Neural cell (in vitro differentiated cells): Measurements from ENCODE around the gene LY6G6C. TPM values are rescaled to one million over a fixed set of nuclear protein-coding genes. Genes with fewer than 3 reads are reported as not detected.

Experiments used
- H2AFZ ChIP-seq: fragments of 200-600, 300-800 bp; sonication (generic), shearing (Covaris generic); 2 replicates; pipeline ENCODE4 v1.6.0; 2014; ENCODE audit warnings: low read depth, mild to moderate bottlenecking, antibody characterized with exemption, low read length, moderate library complexity
- H3F3A ChIP-seq: fragments of 200-600 bp; shearing (Covaris generic); 2 replicates; pipeline ENCODE4 v1.6.1; 2016; ENCODE audit warnings: mild to moderate bottlenecking, moderate library complexity, mixed read lengths, antibody characterized with exemption, low read length; ENCODE audit not compliant: insufficient read depth, poor library complexity, severe bottlenecking
- H3K27ac ChIP-seq: fragments of 200-600, 300-800 bp; sonication (generic), shearing (Covaris generic); 2 replicates; pipeline ENCODE4 v1.5.1; 2014; ENCODE audit warnings: mild to moderate bottlenecking, low read length, moderate library complexity
- H3K27me3 ChIP-seq: fragments of 300-800, 200-600 bp; sonication (generic), shearing (Covaris generic); 2 replicates; pipeline ENCODE4 v1.6.0; 2014; ENCODE audit warnings: mild to moderate bottlenecking, low read depth, low read length, moderate library complexity; ENCODE audit not compliant: insufficient read depth
- H3K36me3 ChIP-seq: fragments of 300-800, 200-600 bp; sonication (generic), shearing (Covaris generic); 2 replicates; pipeline ENCODE4 v1.5.1; 2014; ENCODE audit warnings: mild to moderate bottlenecking, antibody characterized with exemption, low read length, moderate library complexity; ENCODE audit not compliant: insufficient read depth
- H3K4me2 ChIP-seq: fragments of 300-800, 200-600 bp; sonication (generic), shearing (Covaris generic); 2 replicates; pipeline ENCODE4 v1.6.0; 2014; ENCODE audit warnings: mild to moderate bottlenecking, low read length
- H3K4me3 ChIP-seq: fragments of 300-800, 200-600 bp; sonication (generic), shearing (Covaris generic); 2 replicates; pipeline ENCODE4 v1.5.1; 2014; ENCODE audit warnings: mild to moderate bottlenecking, low read length, moderate library complexity
- H3K79me2 ChIP-seq: fragments of 200-600 bp; shearing (Covaris generic); replicated peaks from 2 replicates; pipeline ENCODE4 v1.6.0; 2014; ENCODE audit warnings: mild to moderate bottlenecking, low read length, moderate library complexity; ENCODE audit not compliant: insufficient read depth
- H3K9ac ChIP-seq: fragments of 300-800, 200-600 bp; sonication (generic), shearing (Covaris generic); 2 replicates; pipeline ENCODE4 v1.6.1; 2016; ENCODE audit warnings: mild to moderate bottlenecking, low read length, mixed read lengths
- H3K9me2 ChIP-seq: fragments of 200-600 bp; shearing (Covaris generic); 2 replicates; pipeline ENCODE4 v1.6.1; 2016; ENCODE audit warnings: mild to moderate bottlenecking, low read length, mixed read lengths; ENCODE audit not compliant: insufficient read depth
- H3K9me3 ChIP-seq: fragments of 200-600, 300-800 bp; sonication (generic), shearing (Covaris generic); 2 replicates; pipeline ENCODE4 v1.6.1; 2016; ENCODE audit warnings: mild to moderate bottlenecking, mixed run types, low read length, moderate library complexity, mixed read lengths
- H4K20me1 ChIP-seq: fragments of 200-600 bp; shearing (Covaris generic); 2 replicates; pipeline ENCODE4 v1.6.1; 2016; ENCODE audit warnings: mild to moderate bottlenecking, mixed run types; ENCODE audit not compliant: insufficient read depth
- EP300 ChIP-seq: fragments of 450-650 bp; conservative IDR thresholded peaks from 2 replicates; pipeline ENCODE4 v1.6.1; 2014; ENCODE audit warnings: antibody characterized with exemption, mild to moderate bottlenecking, moderate library complexity; ENCODE audit not compliant: poor library complexity, severe bottlenecking
- EZH2 ChIP-seq: fragments of 200-600, 300-800 bp; shearing (Covaris generic), sonication (generic); IDR thresholded peaks from 2 replicates; pipeline ENCODE4 v1.6.1; 2014; ENCODE audit warnings: antibody characterized with exemption, low read length, borderline replicate concordance, mild to moderate bottlenecking; ENCODE audit not compliant: insufficient read depth, poor library complexity, severe bottlenecking
- MXI1 ChIP-seq: fragments of 450-650 bp; conservative IDR thresholded peaks from 2 replicates; pipeline ENCODE4 v1.6.1; 2014; ENCODE audit warnings: antibody characterized with exemption, mild to moderate bottlenecking; ENCODE audit not compliant: poor library complexity, severe bottlenecking
- POLR2AphosphoS5 ChIP-seq: IDR thresholded peaks from 2 replicates; pipeline ENCODE4 v1.6.1; 2012
- RAD21 ChIP-seq: fragments of 450-650 bp; conservative IDR thresholded peaks from 2 replicates; pipeline ENCODE4 v1.6.1; 2014; ENCODE audit warnings: antibody characterized with exemption, mild to moderate bottlenecking, moderate library complexity
- REST ChIP-seq: IDR thresholded peaks from 2 replicates; pipeline ENCODE4 v1.6.1; 2012; ENCODE audit warnings: borderline replicate concordance
- SMC3 ChIP-seq: fragments of 450-650 bp; conservative IDR thresholded peaks from 2 replicates; pipeline ENCODE4 v1.6.1; 2014; ENCODE audit warnings: antibody characterized with exemption, mild to moderate bottlenecking, moderate library complexity; ENCODE audit not compliant: poor library complexity
- TAF1 ChIP-seq: IDR thresholded peaks from 2 replicates; pipeline ENCODE4 v1.6.1; 2012; ENCODE audit warnings: low read depth
- polyA plus RNA-seq: library from polyadenylated mRNA; depleted of rRNA; stranded (reverse); fragments of >200 nt; gene quantifications from 2 replicates; pipeline ENCODE4 v1.2.3, GENCODE V29; 2014
- TF ChIP-seq, protein P1 (sequence below): fragments of 450-650 bp; IDR thresholded peaks from 2 replicates; pipeline ENCODE4 v1.5.1; 2014; ENCODE audit warnings: antibody characterized with exemption, mild to moderate bottlenecking, moderate library complexity; ENCODE audit not compliant: poor library complexity, severe bottlenecking

The LY6G6C gene
- polyA plus RNA-seq, 1 donor from 2014 or later, result 0.88 TPM

DNA sequence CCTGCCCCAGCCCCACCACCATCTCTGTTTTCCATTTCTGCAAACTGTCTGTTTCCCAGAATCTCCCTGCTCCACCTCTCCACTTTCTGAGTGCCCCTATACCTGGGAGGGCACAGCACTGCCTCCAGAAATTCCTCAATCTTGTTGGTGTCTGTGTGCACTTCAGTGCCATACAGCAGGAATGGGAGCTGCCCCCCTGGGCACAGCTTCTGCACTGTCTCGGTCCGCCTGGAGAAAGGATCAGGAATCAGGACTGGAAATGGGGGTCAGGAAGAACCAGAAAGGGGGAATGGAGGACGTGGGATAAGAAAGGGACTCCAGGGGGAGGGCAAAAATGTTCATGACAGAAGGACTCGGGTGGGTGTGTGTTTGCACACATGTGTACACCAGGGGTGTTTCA, 12.2 kb upstream of the LY6G6C start:
- Histone ChIP-seq H3K4me2 (no peak overlapping the region), H3K27me3 (no peaks in the 10 kb centered on the region), H3K36me3 (no peaks in the 10 kb centered on the region), H4K20me1 (no peaks in the 10 kb centered on the region), H3K9me3 (no peaks in the 10 kb centered on the region), H3F3A (no peaks in the 10 kb centered on the region), H3K9ac (no peak overlapping the region), H3K27ac (no peak overlapping the region), H2AFZ (no peak overlapping the region), H3K9me2 (no peaks in the 10 kb centered on the region), H3K4me3 (no peak overlapping the region), H3K79me2 (peaks cover 23% of the 10 kb centered on the region)
- TF ChIP-seq, protein P1, sequence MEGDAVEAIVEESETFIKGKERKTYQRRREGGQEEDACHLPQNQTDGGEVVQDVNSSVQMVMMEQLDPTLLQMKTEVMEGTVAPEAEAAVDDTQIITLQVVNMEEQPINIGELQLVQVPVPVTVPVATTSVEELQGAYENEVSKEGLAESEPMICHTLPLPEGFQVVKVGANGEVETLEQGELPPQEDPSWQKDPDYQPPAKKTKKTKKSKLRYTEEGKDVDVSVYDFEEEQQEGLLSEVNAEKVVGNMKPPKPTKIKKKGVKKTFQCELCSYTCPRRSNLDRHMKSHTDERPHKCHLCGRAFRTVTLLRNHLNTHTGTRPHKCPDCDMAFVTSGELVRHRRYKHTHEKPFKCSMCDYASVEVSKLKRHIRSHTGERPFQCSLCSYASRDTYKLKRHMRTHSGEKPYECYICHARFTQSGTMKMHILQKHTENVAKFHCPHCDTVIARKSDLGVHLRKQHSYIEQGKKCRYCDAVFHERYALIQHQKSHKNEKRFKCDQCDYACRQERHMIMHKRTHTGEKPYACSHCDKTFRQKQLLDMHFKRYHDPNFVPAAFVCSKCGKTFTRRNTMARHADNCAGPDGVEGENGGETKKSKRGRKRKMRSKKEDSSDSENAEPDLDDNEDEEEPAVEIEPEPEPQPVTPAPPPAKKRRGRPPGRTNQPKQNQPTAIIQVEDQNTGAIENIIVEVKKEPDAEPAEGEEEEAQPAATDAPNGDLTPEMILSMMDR, result no peak
- TF ChIP-seq EZH2, result no peak
- no peak for TF ChIP-seq SMC3
- TF ChIP-seq TAF1, result no peak
- TF ChIP-seq REST, result no peak
- TF ChIP-seq EP300, result no peak
- TF ChIP-seq MXI1, result no peak
- TF ChIP-seq POLR2AphosphoS5, result no peak
- no peak for TF ChIP-seq RAD21

DNA sequence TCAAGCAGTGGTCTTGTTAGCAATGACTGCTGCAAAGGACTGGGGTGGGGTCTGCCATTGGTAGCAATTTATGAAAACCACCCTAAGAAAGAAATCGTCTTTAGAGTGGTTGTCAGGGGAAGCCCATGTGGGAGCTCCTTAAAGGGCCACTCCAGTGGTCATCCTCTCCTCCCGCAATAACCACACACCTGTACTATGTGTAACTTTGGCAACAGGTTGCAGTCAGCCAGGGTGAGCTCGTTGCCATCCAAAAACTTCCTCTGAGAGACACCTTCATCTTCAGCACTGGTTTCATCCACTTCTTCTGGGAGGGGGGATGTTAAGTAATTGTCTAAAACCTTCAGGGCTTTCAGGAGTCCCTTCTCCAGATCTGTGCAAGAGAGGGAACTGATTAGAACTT, 10.5 kb upstream of the LY6G6C start:
- Histone ChIP-seq H3K4me2 (no peak overlapping the region), H2AFZ (no peak overlapping the region), H3K36me3 (no peaks in the 10 kb centered on the region), H3K9me3 (no peaks in the 10 kb centered on the region), H3K79me2 (peaks cover 24% of the 10 kb centered on the region), H3K9me2 (no peaks in the 10 kb centered on the region), H3K27ac (no peak overlapping the region), H3F3A (no peaks in the 10 kb centered on the region), H4K20me1 (no peaks in the 10 kb centered on the region), H3K9ac (no peak overlapping the region), H3K4me3 (no peak overlapping the region), H3K27me3 (no peaks in the 10 kb centered on the region)
- TF ChIP-seq SMC3, result no peak
- no peak for TF ChIP-seq RAD21
- TF ChIP-seq, protein P1, result no peak
- no peak for TF ChIP-seq EZH2
- TF ChIP-seq POLR2AphosphoS5, result no peak
- TF ChIP-seq TAF1, result no peak
- TF ChIP-seq REST, result no peak
- no peak for TF ChIP-seq EP300
- no peak for TF ChIP-seq MXI1
